Adipocyte (in vitro differentiated cells): ENCODE measurements around the gene MLPH.

Experiments used
- DNase-seq: peaks from one replicate; pipeline ENCODE4 v3.0.0-alpha.2; 2015; ENCODE audit warnings: low read depth
- H3K27me3 ChIP-seq: replicated peaks from 2 replicates; pipeline ENCODE4 v1.7.0; 2013; ENCODE audit warnings: mild to moderate bottlenecking, low read length, moderate library complexity; ENCODE audit not compliant: control insufficient read depth, insufficient read depth
- H3K36me3 ChIP-seq: 2 replicates; pipeline ENCODE4 v1.7.0; 2013; ENCODE audit warnings: low read length, mild to moderate bottlenecking, moderate library complexity; ENCODE audit not compliant: control insufficient read depth, insufficient read depth, severe bottlenecking
- H3K4me1 ChIP-seq: 2 replicates; pipeline ENCODE4 v1.7.0; 2013; ENCODE audit warnings: mild to moderate bottlenecking, low read length, moderate library complexity; ENCODE audit not compliant: control insufficient read depth, insufficient read depth
- H3K4me3 ChIP-seq: 2 replicates; pipeline ENCODE4 v1.7.0; 2013; ENCODE audit warnings: mild to moderate bottlenecking, low read length, moderate library complexity
- H3K9ac ChIP-seq: 2 replicates; pipeline ENCODE4 v1.7.0; 2013; ENCODE audit warnings: mild to moderate bottlenecking, low read length, moderate library complexity
- H3K9me3 ChIP-seq: 2 replicates; pipeline ENCODE4 v1.7.0; 2013; ENCODE audit warnings: mild to moderate bottlenecking, low read length, moderate library complexity; ENCODE audit not compliant: control insufficient read depth

The MLPH gene

GRCh38 chr2:237530472-237531433, 43.7 kb downstream of the MLPH start:
- Histone ChIP-seq H3K4me1 (no peaks in the 10 kb centered on the region), H3K4me3 (no peak overlapping the region), H3K9ac (no peak overlapping the region), H3K9me3 (no peaks in the 10 kb centered on the region), H3K36me3 (no peaks in the 10 kb centered on the region), H3K27me3 (no peaks in the 10 kb centered on the region)
- no peak for DNase-seq

GRCh38 chr2:237532160-237532559, 45.1 kb downstream of the MLPH start:
- no peak for DNase-seq
- Histone ChIP-seq H3K4me3 (no peak overlapping the region), H3K9me3 (no peaks in the 10 kb centered on the region), H3K4me1 (no peaks in the 10 kb centered on the region), H3K9ac (no peak overlapping the region), H3K27me3 (no peaks in the 10 kb centered on the region), H3K36me3 (no peaks in the 10 kb centered on the region)

- H3K4me1 ChIP-seq: no peaks in the 10 kb centered on the region
- H3K4me3 ChIP-seq: no peak overlapping the region
- no peaks in the 10 kb centered on the region for H3K9me3 ChIP-seq
- no peaks in the 10 kb centered on the region for H3K27me3 ChIP-seq
- no peak overlapping the region for H3K9ac ChIP-seq
- no peak for DNase-seq
- no peaks in the 10 kb centered on the region for H3K36me3 ChIP-seq
Measured at GRCh38 chr2:237533668-237534161, 46.7 kb downstream of the MLPH start.

- Histone ChIP-seq H3K9me3 (no peaks in the 10 kb centered on the region), H3K36me3 (no peaks in the 10 kb centered on the region), H3K27me3 (no peaks in the 10 kb centered on the region), H3K4me3 (no peak overlapping the region), H3K9ac (no peak overlapping the region), H3K4me1 (no peaks in the 10 kb centered on the region)
- DNase-seq: no peak
Measured at GRCh38 chr2:237534380-237534779, 47.3 kb downstream of the MLPH start.

GRCh38 chr2:237535385-237536082, 48.5 kb downstream of the MLPH start:
- no peaks in the 10 kb centered on the region for H3K36me3 ChIP-seq
- no peak overlapping the region for H3K9ac ChIP-seq
- H3K4me1 ChIP-seq: no peaks in the 10 kb centered on the region
- H3K4me3 ChIP-seq: no peak overlapping the region
- DNase-seq: no peak
- no peaks in the 10 kb centered on the region for H3K27me3 ChIP-seq
- H3K9me3 ChIP-seq: no peaks in the 10 kb centered on the region

GRCh38 chr2:237536083-237536415, 49.0 kb downstream of the MLPH start:
- Histone ChIP-seq H3K27me3 (no peaks in the 10 kb centered on the region), H3K36me3 (no peaks in the 10 kb centered on the region), H3K4me3 (no peak overlapping the region), H3K9me3 (no peaks in the 10 kb centered on the region), H3K4me1 (peaks cover 4% of the 10 kb centered on the region), H3K9ac (no peak overlapping the region)
- DNase-seq: no peak

GRCh38 chr2:237536617-237537016, 49.6 kb downstream of the MLPH start:
- no peak for DNase-seq
- no peak overlapping the region for H3K4me3 ChIP-seq
- H3K36me3 ChIP-seq: no peaks in the 10 kb centered on the region
- H3K9ac ChIP-seq: no peak overlapping the region
- H3K9me3 ChIP-seq: no peaks in the 10 kb centered on the region
- H3K27me3 ChIP-seq: no peaks in the 10 kb centered on the region
- peaks cover 4% of the 10 kb centered on the region for H3K4me1 ChIP-seq

- Histone ChIP-seq H3K9me3 (no peaks in the 10 kb centered on the region), H3K9ac (no peak overlapping the region), H3K27me3 (no peaks in the 10 kb centered on the region), H3K36me3 (no peaks in the 10 kb centered on the region), H3K4me3 (no peak overlapping the region), H3K4me1 (peaks cover 4% of the 10 kb centered on the region)
- no peak for DNase-seq
Measured at GRCh38 chr2:237538001-237538720, 51.1 kb downstream of the MLPH start.

- H3K27me3 ChIP-seq: no peaks in the 10 kb centered on the region
- H3K9me3 ChIP-seq: no peaks in the 10 kb centered on the region
- no peak overlapping the region for H3K9ac ChIP-seq
- no peak for DNase-seq
- no peak overlapping the region for H3K4me3 ChIP-seq
- peaks cover 4% of the 10 kb centered on the region for H3K4me1 ChIP-seq
- H3K36me3 ChIP-seq: no peaks in the 10 kb centered on the region
Measured at GRCh38 chr2:237538901-237539300, 51.9 kb downstream of the MLPH start.

- no peak for DNase-seq
- H3K36me3 ChIP-seq: no peaks in the 10 kb centered on the region
- no peaks in the 10 kb centered on the region for H3K27me3 ChIP-seq
- H3K9ac ChIP-seq: no peak overlapping the region
- no peaks in the 10 kb centered on the region for H3K9me3 ChIP-seq
- peaks cover 4% of the 10 kb centered on the region for H3K4me1 ChIP-seq
- no peak overlapping the region for H3K4me3 ChIP-seq
Measured at GRCh38 chr2:237539681-237540080, 52.6 kb downstream of the MLPH start.

GRCh38 chr2:237540223-237540775, 53.2 kb downstream of the MLPH start:
- Histone ChIP-seq H3K4me3 (no peak overlapping the region), H3K9me3 (no peaks in the 10 kb centered on the region), H3K9ac (no peak overlapping the region), H3K4me1 (peaks cover 4% of the 10 kb centered on the region), H3K36me3 (no peaks in the 10 kb centered on the region), H3K27me3 (no peaks in the 10 kb centered on the region)
- no peak for DNase-seq
